GM20000 (cell line): Measurements from ENCODE around the gene ERBB4.
"Not testable (repeated sequence)": the region's sequence is repeated elsewhere in the genome, so short reads cannot be mapped to it uniquely, and the experiment has no call there.

Source experiments
- DNase-seq: peaks from one replicate; pipeline ENCODE4 v3.0.0; 2012; ENCODE audit warnings: low spot score
- CTCF ChIP-seq: IDR thresholded peaks from 2 replicates; pipeline ENCODE4 v1.5.1; 2012; ENCODE audit warnings: mild to moderate bottlenecking, control low read depth; ENCODE audit errors: extremely low read depth, missing control alignments

Gene ERBB4

GRCh38 chr2:212494418-212495020 is 44.1 kb downstream of the ERBB4 start:
- no peak for TF ChIP-seq CTCF
- DNase-seq: no peak

- no peak for TF ChIP-seq CTCF
- no peak for DNase-seq
Observed at GRCh38 chr2:212489719-212490346, 48.8 kb downstream of the ERBB4 start.

GRCh38 chr2:212488611-212489010 is 50.0 kb downstream of the ERBB4 start:
- TF ChIP-seq CTCF: no peak
- DNase-seq: no peak

DNA sequence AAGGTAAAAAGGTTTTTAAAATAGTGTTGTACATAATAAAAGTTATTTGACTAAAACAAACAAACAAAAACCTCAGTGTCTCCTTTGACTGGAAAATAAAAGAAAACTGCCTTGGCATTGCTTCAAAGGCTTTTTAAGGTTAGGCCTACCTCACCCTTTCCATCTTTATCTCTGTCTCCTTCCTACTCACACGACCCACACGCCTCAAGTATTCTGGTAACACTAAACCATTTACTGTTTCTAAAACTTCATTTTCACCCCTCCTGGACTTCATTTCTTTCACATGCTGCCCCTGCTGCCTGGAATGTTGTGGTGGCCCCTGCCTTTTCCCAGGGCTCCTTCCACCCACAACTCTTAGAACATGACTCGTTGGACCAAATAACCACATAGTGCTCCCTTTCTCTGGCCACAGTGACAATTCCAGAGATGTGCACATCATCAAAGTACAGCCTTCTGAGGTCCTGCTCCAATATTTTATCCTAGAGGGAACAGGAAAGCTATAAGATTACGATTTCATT is 54.0 kb downstream of the ERBB4 start:
- TF ChIP-seq CTCF: no peak
- no peak for DNase-seq

DNA sequence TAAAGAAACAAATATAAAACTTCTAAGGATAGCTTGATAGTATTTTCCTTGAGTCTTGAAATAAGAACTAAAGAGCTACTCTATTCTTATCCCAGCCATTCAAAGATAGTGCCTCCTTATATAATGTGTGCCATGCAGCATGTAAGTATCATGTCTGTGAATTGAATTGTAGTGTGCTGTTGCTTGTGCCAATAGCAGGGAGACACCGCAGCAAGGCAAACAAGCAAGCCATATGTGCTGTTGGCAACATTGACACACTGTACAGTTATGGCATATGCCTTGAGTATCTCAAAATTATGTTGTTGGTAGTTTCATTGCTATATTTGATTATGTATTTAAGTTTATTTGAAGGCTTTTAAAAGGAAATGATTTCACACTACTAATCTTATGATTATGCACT is 58.2 kb downstream of the ERBB4 start:
- no peak for TF ChIP-seq CTCF
- DNase-seq: no peak

- DNase-seq: no peak
- TF ChIP-seq CTCF: no peak
Observed at GRCh38 chr2:212477571-212477970, 61.0 kb downstream of the ERBB4 start.

DNA sequence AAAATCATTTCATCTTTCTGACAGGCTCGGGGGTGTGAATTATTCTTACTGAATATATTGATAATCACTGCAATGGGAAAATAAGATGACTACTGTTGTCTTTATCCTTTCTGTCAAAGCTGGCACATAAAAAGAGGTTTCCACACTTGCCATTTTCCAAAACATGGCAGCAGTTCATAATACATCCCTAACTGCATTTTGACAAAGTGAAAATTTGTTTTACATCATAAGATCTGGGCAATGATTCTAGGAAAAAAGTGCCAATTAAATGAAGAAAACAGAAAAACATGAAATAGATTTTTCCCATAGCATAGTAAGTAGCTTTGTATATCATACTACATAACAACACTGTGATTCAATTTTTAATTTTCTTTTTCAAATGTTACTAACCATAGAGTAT is 65.4 kb downstream of the ERBB4 start:
- no peak for DNase-seq
- no peak for TF ChIP-seq CTCF

- DNase-seq: not testable (repeated sequence)
Observed at GRCh38 chr2:212467551-212467950, 71.1 kb downstream of the ERBB4 start.
